Lung (tissue), 12 donors: Measurements from ENCODE around the gene CACUL1. TPM values are rescaled to one million over a fixed set of nuclear protein-coding genes. Genes with fewer than 3 reads are reported as not detected.

Experiments used
- ATAC-seq: fragments of 200-7000 bp; cut with Tn5 transposase; one replicate; pipeline ENCODE4 v1.9.1; 2020; ENCODE audit warnings: moderate number of reproducible peaks; ENCODE audit not compliant: insufficient read depth, low FRiP score
- DNase-seq, 3 donors: peaks; one replicate each; pipeline ENCODE4 v3.0.0-alpha.2; 2013 to 2017
- H3K27ac ChIP-seq, 2 donors: one replicate each; pipeline ENCODE4 v1.5.1; 2013; ENCODE audit warnings: mild to moderate bottlenecking in 2 of 2, moderate library complexity in 2 of 2, control low read depth in 1 of 2, inconsistent platforms in 1 of 2, low read depth in 1 of 2, low read length in 1 of 2
- H3K27me3 ChIP-seq, 3 donors: one replicate each; pipeline ENCODE4 v1.5.1; 2013; ENCODE audit warnings: low read length in 2 of 3; ENCODE audit not compliant: control insufficient read depth in 3 of 3, insufficient read depth in 3 of 3
- H3K36me3 ChIP-seq, 4 donors: one replicate each; pipeline ENCODE4 v1.5.1; 2013; ENCODE audit warnings: low read length in 4 of 4, mild to moderate bottlenecking in 1 of 4, moderate library complexity in 1 of 4; ENCODE audit not compliant: control insufficient read depth in 4 of 4, insufficient read depth in 4 of 4
- H3K4me1 ChIP-seq, 5 donors: one replicate each; pipeline ENCODE4 v1.5.1; 2013; ENCODE audit warnings: low read length in 5 of 5, mild to moderate bottlenecking in 2 of 5, moderate library complexity in 1 of 5; ENCODE audit not compliant: control insufficient read depth in 5 of 5, insufficient read depth in 5 of 5
- H3K4me3 ChIP-seq: one replicate; pipeline ENCODE4 v1.5.1; 2013; ENCODE audit warnings: mild to moderate bottlenecking, control low read depth, moderate library complexity
- H3K9ac ChIP-seq, 2 donors: one replicate each; pipeline ENCODE4 v1.5.1; 2013; ENCODE audit warnings: low read length in 2 of 2, control low read depth in 1 of 2; ENCODE audit not compliant: insufficient read depth in 1 of 2
- H3K9me3 ChIP-seq, 4 donors: one replicate each; pipeline ENCODE4 v1.5.1; 2013; ENCODE audit warnings: low read length in 3 of 4, mild to moderate bottlenecking in 1 of 4, moderate library complexity in 1 of 4; ENCODE audit not compliant: control insufficient read depth in 4 of 4, insufficient read depth in 3 of 4
- CTCF ChIP-seq: IDR thresholded peaks from 2 replicates; pipeline ENCODE4 v1.5.1; 2012; ENCODE audit warnings: mild to moderate bottlenecking; ENCODE audit errors: control extremely low read depth, extremely low read depth
- WGBS, 2 donors: extraction: QIAGEN DNeasy Blood & Tissue Kit; methylation state at CpG; one replicate each; pipeline ENCODE4 v1.1.7; 2013; 5-methylcytosine and 5-hydroxymethylcytosine counted together
- polyA plus RNA-seq, 2 donors: library from polyadenylated mRNA; stranded (reverse); fragments of 200-250 nt; gene quantifications; one replicate each; pipeline ENCODE4 v1.2.1, GENCODE V29; 2013
- total RNA-seq, 2 donors: library from RNA; depleted of rRNA in 1 of 2; stranded (reverse); fragments of >200 nt in 1 of 2; gene quantifications; one replicate each; pipeline ENCODE4 v1.2.1, GENCODE V29; 2014 to 2021
- donor health status: control.
- donor health status: control.
- donor health status: Bipolar disorder and iron deficiency.
- donor health status: healthy.
- donor health status: DM: yes; HTN: yes; CAD: no.

CACUL1 gene
- total and polyA plus RNA-seq, 4 donors, result 7.9 to 66.3 (median 23.0) TPM

GRCh38 chr10:118776960-118777359 lies 22.2 kb upstream of the CACUL1 start:
- ATAC-seq (no peak), DNase-seq (no peak)
- no peaks in the 10 kb centered on the region for H3K36me3 ChIP-seq
- no peaks in the 10 kb centered on the region for H3K4me1 ChIP-seq
- H3K9ac ChIP-seq, result no peak overlapping the region
- H3K27ac ChIP-seq, result no peak overlapping the region
- no peaks in the 10 kb centered on the region for H3K27me3 ChIP-seq
- 68 to 80% methylated on average over 5 of the region's 5 CpGs for WGBS, 2 donors
- no peak overlapping the region for H3K4me3 ChIP-seq
- H3K9me3 ChIP-seq, result peaks cover 0 to 2% (median 0%) of the 10 kb centered on the region in 4 donors
- no peak for TF ChIP-seq CTCF

- Histone ChIP-seq H3K36me3 (no peaks in the 10 kb centered on the region), H3K4me1 (no peaks in the 10 kb centered on the region), H3K9ac (no peak overlapping the region), H3K27me3 (no peaks in the 10 kb centered on the region), H3K27ac (no peak overlapping the region), H3K4me3 (no peak overlapping the region), H3K9me3 (no peaks in the 10 kb centered on the region)
- WGBS, 2 donors, result 92 to 96% methylated on average over 3 of the region's 3 CpGs
- DNase-seq, result no peak
- ATAC-seq, result no peak
- TF ChIP-seq CTCF, result no peak
Measured at GRCh38 chr10:118776033-118776432, 21.3 kb upstream of the CACUL1 start.

GRCh38 chr10:118775478-118775877 lies 20.7 kb upstream of the CACUL1 start:
- TF ChIP-seq CTCF, result no peak
- Histone ChIP-seq H3K9me3 (no peaks in the 10 kb centered on the region), H3K4me3 (no peak overlapping the region), H3K27me3 (no peaks in the 10 kb centered on the region), H3K9ac (no peak overlapping the region), H3K4me1 (no peaks in the 10 kb centered on the region), H3K27ac (no peak overlapping the region), H3K36me3 (no peaks in the 10 kb centered on the region)
- DNase-seq (no peak), ATAC-seq (no peak)
- 71 to 79% methylated on average over 7 of the region's 7 CpGs for WGBS, 2 donors

GRCh38 chr10:118773041-118773440 lies 18.3 kb upstream of the CACUL1 start:
- DNase-seq, result no peak
- no peaks in the 10 kb centered on the region for H3K27me3 ChIP-seq
- no peaks in the 10 kb centered on the region for H3K36me3 ChIP-seq
- H3K9me3 ChIP-seq, result no peaks in the 10 kb centered on the region
- 82 to 93% methylated on average over 4 of the region's 4 CpGs for WGBS, 2 donors
- no peak overlapping the region for H3K27ac ChIP-seq
- no peak for ATAC-seq
- H3K4me1 ChIP-seq, result no peaks in the 10 kb centered on the region
- H3K4me3 ChIP-seq, result no peak overlapping the region
- TF ChIP-seq CTCF, result no peak
- H3K9ac ChIP-seq, result no peak overlapping the region
